Prostate gland (tissue), 2 donors: ENCODE results near the gene TMEM208. TPM values are rescaled to one million over a fixed set of nuclear protein-coding genes. Genes with fewer than 3 reads are reported as not detected.

Experiments
- DNase-seq: peaks from one replicate; pipeline ENCODE4 v3.0.0-alpha.2; 2019; ENCODE audit warnings: low spot score
- H3K27ac ChIP-seq, 2 donors: fragments of 200-600 bp; sonication (generic); 2 replicates each; pipeline ENCODE4 v1.5.1; 2017 to 2019
- H3K27me3 ChIP-seq: fragments of 200-600 bp; sonication (generic); replicated peaks from 2 replicates; pipeline ENCODE4 v1.5.1; 2019; ENCODE audit not compliant: insufficient read depth
- H3K36me3 ChIP-seq, 2 donors: fragments of 200-600 bp; sonication (generic); 1 replicate in 1 of 2; 2 replicates in 1 of 2; pipeline versions ENCODE4 v1.5.1 to v1.8.1; 2017 to 2019
- H3K4me1 ChIP-seq: fragments of 200-600 bp; sonication (generic); replicated peaks from 2 replicates; pipeline ENCODE4 v1.5.1; 2019
- H3K4me3 ChIP-seq, 2 donors: fragments of 200-600 bp; sonication (generic); 2 replicates each; pipeline ENCODE4 v1.5.1; 2017 to 2019
- H3K9me3 ChIP-seq: fragments of 200-600 bp; sonication (generic); 2 replicates; pipeline ENCODE4 v1.5.1; 2017
- POLR2A ChIP-seq: fragments of 450-650 bp; IDR thresholded peaks from one replicate; pipeline ENCODE4 v1.6.1; 2016; ENCODE audit warnings: antibody characterized with exemption, mild to moderate bottlenecking
- POLR2AphosphoS5 ChIP-seq: sonication (generic); formaldehyde crosslinking; IDR thresholded peaks from one replicate; pipeline ENCODE4 v1.6.1; 2017; ENCODE audit warnings: antibody characterized with exemption
- WGBS: methylation state at CpG from one replicate; pipeline ENCODE4 v1.1.5; 2018; 5-methylcytosine and 5-hydroxymethylcytosine counted together
- intact Hi-C: fragments of 100-400 bp; cut with DNase I; formaldehyde crosslinking; loops from one replicate; pipeline ENCODE4 v1.14.2; 2022
- total RNA-seq, 2 donors: library from RNA; depleted of rRNA; stranded (reverse); fragments of >200 nt; gene quantifications; one replicate each; pipeline ENCODE4 v1.1.0, GENCODE V29; 2016
- TF ChIP-seq, protein P1 (sequence below), 4 experiments: fragments of 200-600 bp in 2 of 4; fragments of 450-650 bp in 2 of 4; sonication (generic) in 2 of 4; IDR thresholded peaks; 1 replicate in 3 of 4; 2 replicates in 1 of 4; pipeline ENCODE4 v1.5.1; 2016 to 2019; ENCODE audit warnings: antibody characterized with exemption in 4 of 4, mild to moderate bottlenecking in 2 of 4, moderate library complexity in 2 of 4

Gene TMEM208
- total RNA-seq, 2 donors from 2014 or later, result 39.1 to 57.1 TPM

DNA sequence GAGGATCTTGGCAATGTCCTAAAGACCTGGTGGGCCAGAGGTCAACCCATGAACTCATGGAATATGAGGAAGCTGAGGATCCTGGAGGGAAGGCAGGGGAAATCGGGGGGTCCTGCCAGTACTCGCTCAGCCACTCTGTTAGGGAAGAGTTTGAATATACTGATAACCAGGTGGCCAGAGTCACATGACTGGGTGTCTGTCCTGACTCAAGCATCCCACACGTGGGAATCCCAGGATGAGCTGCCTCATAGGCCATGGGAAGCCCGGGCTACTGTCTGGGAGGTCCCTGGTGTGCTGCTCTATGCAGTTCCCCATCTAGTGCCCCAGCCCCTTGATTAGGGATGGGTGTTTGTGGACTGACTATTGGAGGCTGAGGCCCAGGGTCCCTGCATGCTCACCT is 38.6 kb upstream of the TMEM208 start:
- intact Hi-C loops, result no loop called here
- TF ChIP-seq POLR2A, result no peak
- TF ChIP-seq POLR2AphosphoS5, result no peak
- TF ChIP-seq, protein P1, sequence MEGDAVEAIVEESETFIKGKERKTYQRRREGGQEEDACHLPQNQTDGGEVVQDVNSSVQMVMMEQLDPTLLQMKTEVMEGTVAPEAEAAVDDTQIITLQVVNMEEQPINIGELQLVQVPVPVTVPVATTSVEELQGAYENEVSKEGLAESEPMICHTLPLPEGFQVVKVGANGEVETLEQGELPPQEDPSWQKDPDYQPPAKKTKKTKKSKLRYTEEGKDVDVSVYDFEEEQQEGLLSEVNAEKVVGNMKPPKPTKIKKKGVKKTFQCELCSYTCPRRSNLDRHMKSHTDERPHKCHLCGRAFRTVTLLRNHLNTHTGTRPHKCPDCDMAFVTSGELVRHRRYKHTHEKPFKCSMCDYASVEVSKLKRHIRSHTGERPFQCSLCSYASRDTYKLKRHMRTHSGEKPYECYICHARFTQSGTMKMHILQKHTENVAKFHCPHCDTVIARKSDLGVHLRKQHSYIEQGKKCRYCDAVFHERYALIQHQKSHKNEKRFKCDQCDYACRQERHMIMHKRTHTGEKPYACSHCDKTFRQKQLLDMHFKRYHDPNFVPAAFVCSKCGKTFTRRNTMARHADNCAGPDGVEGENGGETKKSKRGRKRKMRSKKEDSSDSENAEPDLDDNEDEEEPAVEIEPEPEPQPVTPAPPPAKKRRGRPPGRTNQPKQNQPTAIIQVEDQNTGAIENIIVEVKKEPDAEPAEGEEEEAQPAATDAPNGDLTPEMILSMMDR (IDR thresholded peaks at IDR 0.05), result no peak
- WGBS, result 84% methylated on average over 4 of the region's 4 CpGs
- no peak overlapping the region for H3K4me3 ChIP-seq
- H3K27ac ChIP-seq, result no peak overlapping the region
- H3K9me3 ChIP-seq, result no peaks in the 10 kb centered on the region
- H3K4me1 ChIP-seq, result peaks cover 27% of the 10 kb centered on the region
- DNase-seq, result no peak
- no peaks in the 10 kb centered on the region for H3K36me3 ChIP-seq
- H3K27me3 ChIP-seq, result no peaks in the 10 kb centered on the region

DNA sequence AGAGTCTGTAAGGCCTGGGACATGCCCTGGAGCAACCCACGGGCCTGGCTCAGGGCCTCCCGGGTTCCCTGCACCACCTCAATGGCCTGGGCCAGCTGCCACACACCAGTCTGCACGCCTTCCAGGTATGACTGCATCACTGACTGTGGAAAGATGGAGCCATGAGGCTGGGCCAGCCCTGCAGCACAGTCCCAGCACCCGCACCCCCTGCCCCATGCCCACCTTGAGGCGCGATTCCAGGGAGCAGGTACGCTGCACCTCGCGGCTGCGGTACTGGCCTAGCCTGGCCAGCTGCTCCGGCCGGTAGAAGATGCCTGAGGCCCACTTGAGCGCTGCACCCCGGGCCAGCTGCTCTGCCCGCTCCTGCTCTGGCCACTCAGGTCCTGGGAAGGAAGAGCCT is 38.1 kb upstream of the TMEM208 start:
- H3K9me3 ChIP-seq, result no peaks in the 10 kb centered on the region
- H3K4me3 ChIP-seq, result no peak overlapping the region
- no peak for DNase-seq
- intact Hi-C loops, result no loop called here
- no peaks in the 10 kb centered on the region for H3K36me3 ChIP-seq
- TF ChIP-seq POLR2A (no peak), POLR2AphosphoS5 (no peak)
- TF ChIP-seq, protein P1 (IDR thresholded peaks at IDR 0.05), result no peak
- H3K4me1 ChIP-seq, result peaks cover 32% of the 10 kb centered on the region
- H3K27me3 ChIP-seq, result no peaks in the 10 kb centered on the region
- no peak overlapping the region for H3K27ac ChIP-seq
- 92% methylated on average over 14 of the region's 15 CpGs for WGBS

DNA sequence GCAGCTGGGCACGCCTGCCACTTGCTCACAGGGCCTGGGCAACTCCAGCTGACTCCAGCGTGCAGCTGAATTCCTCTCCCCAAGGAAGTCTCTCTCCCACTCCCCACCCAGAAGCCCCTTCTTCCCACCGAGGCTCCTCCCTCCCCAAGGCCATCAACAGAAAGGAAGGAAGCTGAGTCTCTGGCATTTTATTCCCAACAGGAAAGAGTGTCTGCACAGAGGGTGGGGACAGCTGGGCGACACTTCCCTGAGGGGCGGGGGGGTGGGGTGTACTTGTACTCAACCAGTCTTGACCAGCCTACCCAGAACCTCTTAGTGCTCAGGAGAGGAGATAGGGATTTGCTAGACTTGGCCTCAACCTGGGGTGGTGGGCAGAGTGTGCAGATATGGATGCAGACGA is 36.9 kb upstream of the TMEM208 start, which contains the start of gene EXOC3L1:
Gene EXOC3L1 (minus strand): TSS at position 96 of the 400 bp plus-strand sequence. CDS start 460 bp downstream, outside the sequence.
- H3K9me3 ChIP-seq, result no peaks in the 10 kb centered on the region
- peaks cover 23% of the 10 kb centered on the region for H3K4me1 ChIP-seq
- intact Hi-C loops, result no loop called here
- peaks cover 0 to 8% of the 10 kb centered on the region in 2 donors for H3K36me3 ChIP-seq
- H3K27me3 ChIP-seq, result no peaks in the 10 kb centered on the region
- H3K4me3 ChIP-seq, result no peak within 1 kb of the TSS
- no peak for DNase-seq
- TF ChIP-seq POLR2AphosphoS5 (no peak), POLR2A (no peak)
- TF ChIP-seq, protein P1 (IDR thresholded peaks at IDR 0.05), result no peak
- no peak within 1 kb of the TSS for H3K27ac ChIP-seq
- WGBS, result 37% methylated on average over 6 of the region's 6 CpGs

DNA sequence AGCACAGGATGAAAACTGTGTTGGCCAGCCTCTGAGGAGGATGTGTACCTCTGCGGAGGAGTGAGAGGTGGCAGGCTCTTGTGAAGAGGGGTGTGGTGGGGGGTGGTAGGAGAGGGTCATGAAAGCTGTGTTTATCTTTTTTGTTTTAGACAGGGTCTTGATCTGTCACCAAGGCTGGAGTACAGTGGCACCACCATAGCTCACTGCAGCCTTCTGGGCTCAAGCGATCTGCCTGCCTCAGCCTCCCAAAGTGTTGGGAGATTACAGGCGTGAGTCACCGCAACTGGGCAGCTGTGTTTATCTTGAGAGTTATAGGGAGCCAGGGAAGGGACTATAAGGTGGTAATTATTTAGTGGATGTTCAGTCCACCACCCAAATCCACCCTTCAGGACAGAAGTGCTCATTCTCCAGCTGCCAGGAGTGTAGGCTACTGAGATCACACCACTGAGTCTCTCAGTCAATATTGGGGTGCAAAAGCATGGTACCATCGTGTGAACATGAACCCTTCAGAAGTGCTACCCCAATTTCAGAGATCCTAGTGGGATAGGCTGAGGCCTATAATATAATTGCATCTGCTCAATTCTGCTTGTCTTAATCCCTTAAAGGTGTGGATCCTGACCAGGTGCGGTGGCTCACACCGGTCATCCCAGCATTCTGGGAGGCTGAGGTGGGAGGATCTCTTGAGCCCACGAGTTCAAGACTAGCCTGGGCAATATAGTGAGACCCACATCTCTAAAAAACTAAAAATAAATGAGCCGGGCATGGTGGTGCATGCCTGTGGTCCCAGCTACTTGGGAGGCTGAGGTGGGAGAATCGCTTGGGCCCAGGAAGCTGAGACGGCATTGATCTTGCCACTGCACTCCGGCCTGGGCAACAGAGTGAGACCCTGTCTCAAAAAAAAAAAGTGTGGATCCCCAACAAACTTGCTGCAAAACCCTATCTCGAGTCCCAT is 36.2 kb upstream of the TMEM208 start:
- Histone ChIP-seq H3K27me3 (no peaks in the 10 kb centered on the region), H3K4me3 (no peak overlapping the region), H3K4me1 (peaks cover 18% of the 10 kb centered on the region), H3K36me3 (peaks cover 6 to 15% of the 10 kb centered on the region in 2 donors), H3K9me3 (no peaks in the 10 kb centered on the region), H3K27ac (no peak overlapping the region)
- DNase-seq, result no peak
- TF ChIP-seq POLR2AphosphoS5 (no peak), POLR2A (no peak)
- TF ChIP-seq, protein P1 (IDR thresholded peaks at IDR 0.05), result no peak
- 75% methylated on average over 13 of the region's 13 CpGs for WGBS
- intact Hi-C loops, result no loop called here
